HAP-1 (cell line): Measurements from ENCODE around the gene WBP2.
"Not testable (repeated sequence)": the region's sequence is repeated elsewhere in the genome, so short reads cannot be mapped to it uniquely, and the experiment has no call there.

Experiments
- DNase-seq, 2 experiments: peaks; one replicate each; pipeline ENCODE4 v3.0.0-alpha.2; 2016 to 2020; ENCODE audit warnings: low spot score in 2 of 2
- H3K27me3 ChIP-seq: fragments of 250-450 bp; sonication (Bioruptor Pico); 2 replicates; pipeline ENCODE4 v1.5.1; 2020; ENCODE audit warnings: low read depth, mild to moderate bottlenecking, moderate library complexity
- H3K36me3 ChIP-seq: fragments of 250-450 bp; sonication (Bioruptor Pico); replicated peaks from 2 replicates; pipeline ENCODE4 v1.5.1; 2020; ENCODE audit warnings: mild to moderate bottlenecking
- H3K4me1 ChIP-seq: fragments of 250-450 bp; sonication (Bioruptor Pico); 2 replicates; pipeline ENCODE4 v1.5.1; 2020; ENCODE audit warnings: mild to moderate bottlenecking
- H3K4me3 ChIP-seq: fragments of 250-450 bp; sonication (Bioruptor Pico); 2 replicates; pipeline ENCODE4 v1.5.1; 2020; ENCODE audit warnings: mild to moderate bottlenecking, moderate library complexity
- H3K9me3 ChIP-seq: fragments of 250-450 bp; sonication (Bioruptor Pico); 2 replicates; pipeline ENCODE4 v1.5.1; 2020; ENCODE audit warnings: mild to moderate bottlenecking, moderate library complexity
- in situ Hi-C: fragments of 300-500 bp; cut with MboI; formaldehyde crosslinking; loops from 3 replicates; pipeline ENCODE4 v1.14.3; 2020; ENCODE audit warnings: low sequenced_read_pairs, inconsistent platforms, mixed read lengths

WBP2 gene

GRCh38 chr17:75894049-75894733 is 39.1 kb upstream of the WBP2 start:
- Histone ChIP-seq H3K4me1 (peaks cover 3% of the 10 kb centered on the region; the same call in 1 of the 2 replicates), H3K4me3 (no peak overlapping the region), H3K27me3 (no peaks in the 10 kb centered on the region), H3K36me3 (peaks cover 40% of the 10 kb centered on the region), H3K9me3 (no peaks in the 10 kb centered on the region)
- DNase-seq: no peak
- in situ Hi-C loops: no loop called here

- H3K4me3 ChIP-seq: no peak overlapping the region
- H3K4me1 ChIP-seq: peaks cover 3% of the 10 kb centered on the region; the same call in 1 of the 2 replicates
- H3K27me3 ChIP-seq: no peaks in the 10 kb centered on the region
- in situ Hi-C loops: no loop called here
- peaks cover 33% of the 10 kb centered on the region for H3K36me3 ChIP-seq
- DNase-seq: no peak
- H3K9me3 ChIP-seq: no peaks in the 10 kb centered on the region
Observed at GRCh38 chr17:75893305-75894048, 38.3 kb upstream of the WBP2 start.

- no peak for DNase-seq
- Histone ChIP-seq H3K9me3 (no peaks in the 10 kb centered on the region), H3K4me1 (peaks cover 3% of the 10 kb centered on the region; the same call in 1 of the 2 replicates), H3K27me3 (no peaks in the 10 kb centered on the region), H3K36me3 (peaks cover 25% of the 10 kb centered on the region), H3K4me3 (no peak overlapping the region)
- in situ Hi-C loops: no loop called here
Observed at GRCh38 chr17:75892556-75893224, 37.6 kb upstream of the WBP2 start.

GRCh38 chr17:75891605-75892555 is 36.7 kb upstream of the WBP2 start:
- Histone ChIP-seq H3K4me1 (no peaks in the 10 kb centered on the region; the same call in 1 of the 2 replicates), H3K36me3 (peaks cover 21% of the 10 kb centered on the region), H3K4me3 (no peak overlapping the region), H3K9me3 (no peaks in the 10 kb centered on the region), H3K27me3 (no peaks in the 10 kb centered on the region)
- in situ Hi-C loops: no loop called here
- no peak for DNase-seq

- Histone ChIP-seq H3K27me3 (no peaks in the 10 kb centered on the region), H3K4me3 (no peak overlapping the region), H3K36me3 (peaks cover 21% of the 10 kb centered on the region), H3K9me3 (no peaks in the 10 kb centered on the region), H3K4me1 (no peaks in the 10 kb centered on the region; the same call in 1 of the 2 replicates)
- no peak for DNase-seq
- in situ Hi-C loops: no loop called here
Observed at GRCh38 chr17:75891022-75891604, 36.0 kb upstream of the WBP2 start.

GRCh38 chr17:75889454-75889853 is 34.3 kb upstream of the WBP2 start:
- Histone ChIP-seq H3K9me3 (no peaks in the 10 kb centered on the region), H3K4me1 (no peaks in the 10 kb centered on the region), H3K27me3 (no peaks in the 10 kb centered on the region), H3K36me3 (peaks cover 21% of the 10 kb centered on the region), H3K4me3 (no peak overlapping the region)
- DNase-seq: no peak
- in situ Hi-C loops: no loop called here

- no peaks in the 10 kb centered on the region for H3K27me3 ChIP-seq
- DNase-seq: no peak
- H3K9me3 ChIP-seq: no peaks in the 10 kb centered on the region
- in situ Hi-C loops: no loop called here
- no peak overlapping the region for H3K4me3 ChIP-seq
- peaks cover 21% of the 10 kb centered on the region for H3K36me3 ChIP-seq
- no peaks in the 10 kb centered on the region for H3K4me1 ChIP-seq
Observed at GRCh38 chr17:75888484-75888883, 33.3 kb upstream of the WBP2 start.

GRCh38 chr17:75885860-75886259 is 30.7 kb upstream of the WBP2 start:
- peaks cover 10% of the 10 kb centered on the region for H3K36me3 ChIP-seq
- H3K9me3 ChIP-seq, H3K4me1 ChIP-seq, DNase-seq, H3K4me3 ChIP-seq, H3K27me3 ChIP-seq, in situ Hi-C loops: not testable (repeated sequence)

GRCh38 chr17:75885431-75885830 is 30.3 kb upstream of the WBP2 start:
- in situ Hi-C loops: no loop called here

GRCh38 chr17:75881678-75882454 is 26.7 kb upstream of the WBP2 start:
- H3K4me3 ChIP-seq: no peak overlapping the region
- in situ Hi-C loops: no loop called here
- H3K36me3 ChIP-seq: no peaks in the 10 kb centered on the region; the same call in 1 of the 2 replicates
- no peaks in the 10 kb centered on the region for H3K27me3 ChIP-seq
- H3K4me1 ChIP-seq: peaks cover 7% of the 10 kb centered on the region
- no peak for DNase-seq
- no peaks in the 10 kb centered on the region for H3K9me3 ChIP-seq

More at GRCh38 chr17:75885431-75885830, 30.3 kb upstream of the WBP2 start:
- H3K9me3 ChIP-seq: no peaks in the 10 kb centered on the region
- no peak for DNase-seq
- H3K4me1 ChIP-seq: no peaks in the 10 kb centered on the region
- no peaks in the 10 kb centered on the region for H3K27me3 ChIP-seq
- H3K36me3 ChIP-seq: peaks cover 6% of the 10 kb centered on the region
- H3K4me3 ChIP-seq: no peak overlapping the region

- in situ Hi-C loops: no loop called here
- DNase-seq: no peak
- no peaks in the 10 kb centered on the region for H3K27me3 ChIP-seq
- peaks cover 13% of the 10 kb centered on the region for H3K4me1 ChIP-seq
- H3K36me3 ChIP-seq: peaks cover 6% of the 10 kb centered on the region
- no peaks in the 10 kb centered on the region for H3K9me3 ChIP-seq
- H3K4me3 ChIP-seq: no peak overlapping the region
Observed at GRCh38 chr17:75880266-75880665, 25.1 kb upstream of the WBP2 start.

- in situ Hi-C loops: no loop called here
- peaks cover 19% of the 10 kb centered on the region for H3K36me3 ChIP-seq
- no peaks in the 10 kb centered on the region for H3K9me3 ChIP-seq
- DNase-seq: peak; percentile 39 to 80
- peaks cover 13% of the 10 kb centered on the region for H3K4me1 ChIP-seq
- peak within 1 kb of the TSS; percentile 58 for H3K4me3 ChIP-seq
- H3K27me3 ChIP-seq: no peaks in the 10 kb centered on the region
Observed at GRCh38 chr17:75878174-75878998, 23.3 kb upstream of the WBP2 start, which contains the start of gene TRIM47. Gene TRIM47 (minus strand): TSS chr17:75878581. CDS start chr17:75878548, 33 bp downstream.
